ENCODE measurements around the gene SPEF2.
A peak's percentile ranks its signal among the peaks of the same experiment; 100 is the strongest.

Gene SPEF2

GRCh38 chr5:35810601-35811000, 192.9 kb downstream of the SPEF2 start:
- TF ChIP-seq CTCF (IDR thresholded peaks at IDR 0.05; ENCODE audit: low read depth, low read length, missing control alignments), result no peak
- H3K4me3 ChIP-seq (replicated peaks; ENCODE audit: low read depth, low read length), result no peak overlapping the region
- no peak for DNase-seq (ENCODE audit: extremely low read depth, low read depth)

GRCh38 chr5:35811108-35811741, 193.6 kb downstream of the SPEF2 start:
- DNase-seq (ENCODE audit: extremely low read depth, low read depth), result no peak
- no peak for TF ChIP-seq CTCF (IDR thresholded peaks at IDR 0.05; ENCODE audit: low read depth, low read length, missing control alignments)
- H3K4me3 ChIP-seq (replicated peaks; ENCODE audit: low read depth, low read length), result no peak overlapping the region

GRCh38 chr5:35813521-35813920, 195.9 kb downstream of the SPEF2 start:
- H3K4me3 ChIP-seq (replicated peaks; ENCODE audit: low read depth, low read length), result no peak overlapping the region
- TF ChIP-seq CTCF (IDR thresholded peaks at IDR 0.05; ENCODE audit: low read depth, low read length, missing control alignments), result no peak
- DNase-seq (ENCODE audit: extremely low read depth, low read depth), result no peak

GRCh38 chr5:35815089-35815936, 197.7 kb downstream of the SPEF2 start:
- H3K4me3 ChIP-seq (replicated peaks; ENCODE audit: low read depth, low read length), result no peak overlapping the region
- DNase-seq (ENCODE audit: extremely low read depth, low read depth), result no peak
- TF ChIP-seq CTCF (IDR thresholded peaks at IDR 0.05; ENCODE audit: low read depth, low read length, missing control alignments), result peak; percentile 38

GRCh38 chr5:35816881-35817521, 199.3 kb downstream of the SPEF2 start:
- no peak for TF ChIP-seq CTCF (IDR thresholded peaks at IDR 0.05; ENCODE audit: low read depth, low read length, missing control alignments)
- DNase-seq (ENCODE audit: extremely low read depth, low read depth), result no peak
- H3K4me3 ChIP-seq (replicated peaks; ENCODE audit: low read depth, low read length), result no peak overlapping the region

- no peak for DNase-seq (ENCODE audit: extremely low read depth, low read depth)
- TF ChIP-seq CTCF (IDR thresholded peaks at IDR 0.05; ENCODE audit: low read depth, low read length, missing control alignments), result no peak
- H3K4me3 ChIP-seq (replicated peaks; ENCODE audit: low read depth, low read length), result no peak overlapping the region
Observed at GRCh38 chr5:35819026-35819425, 201.4 kb downstream of the SPEF2 start.
